Erythroblast (primary cell): ENCODE data around the gene CD33.
"Not testable (repeated sequence)": the region's sequence is repeated elsewhere in the genome, so short reads cannot be mapped to it uniquely, and the experiment has no call there.

Source experiments
- DNase-seq, 2 experiments: peaks; one replicate each; lab custom pipeline; 2025; lab: John Stamatoyannopoulos, UW
- GATA1 ChIP-seq: IDR thresholded peaks from 2 replicates; pipeline ENCODE4 v1.6.1; 2011; ENCODE audit warnings: low read depth, mild to moderate bottlenecking, control low read depth, low read length, moderate library complexity
- POLR2A ChIP-seq: IDR thresholded peaks from 2 replicates; pipeline ENCODE4 v1.6.1; 2011; ENCODE audit warnings: mild to moderate bottlenecking, low read length

Gene CD33

GRCh38 chr19:51224898-51225393 is at the start of gene CD33:
CD33 (plus strand) TSS chr19:51225080; CDS start chr19:51225119, 39 bp downstream.
- DNase-seq, result not testable (repeated sequence)

GRCh38 chr19:51179256-51179655 is 45.6 kb upstream of the CD33 start:
- TF ChIP-seq GATA1, result no peak
- no peak for TF ChIP-seq POLR2A
- DNase-seq, result no peak

- TF ChIP-seq POLR2A, result no peak
- TF ChIP-seq GATA1, result no peak
- DNase-seq, result no peak
These were observed 43.4 kb upstream of the CD33 start for GRCh38 chr19:51181377-51181912.

- TF ChIP-seq POLR2A (no peak), GATA1 (no peak)
- peak; percentile 22 to 29 for DNase-seq
These were observed 42.9 kb upstream of the CD33 start for GRCh38 chr19:51181913-51182419.

- TF ChIP-seq POLR2A (no peak), GATA1 (no peak)
- DNase-seq, result no peak
These were observed 41.3 kb upstream of the CD33 start for GRCh38 chr19:51183629-51184028.

GRCh38 chr19:51185069-51185867 is 39.6 kb upstream of the CD33 start:
- TF ChIP-seq GATA1 (no peak), POLR2A (no peak)
- DNase-seq, result no peak

- DNase-seq, result no peak
- TF ChIP-seq POLR2A (no peak), GATA1 (no peak)
These were observed 39.0 kb upstream of the CD33 start for GRCh38 chr19:51185868-51186215.

- no peak for DNase-seq
- TF ChIP-seq GATA1, result no peak
- no peak for TF ChIP-seq POLR2A
These were observed 38.6 kb upstream of the CD33 start for GRCh38 chr19:51186323-51186722.

GRCh38 chr19:51187395-51188226 is 37.3 kb upstream of the CD33 start:
- no peak for TF ChIP-seq GATA1
- no peak for TF ChIP-seq POLR2A
- DNase-seq, result no peak

GRCh38 chr19:51188227-51188559 is 36.7 kb upstream of the CD33 start:
- DNase-seq, result no peak
- TF ChIP-seq POLR2A (no peak), GATA1 (no peak)

GRCh38 chr19:51192689-51193088 is 32.2 kb upstream of the CD33 start:
- no peak for DNase-seq
- TF ChIP-seq GATA1 (no peak), POLR2A (no peak)

- TF ChIP-seq GATA1, result no peak
- TF ChIP-seq POLR2A, result no peak
- no peak for DNase-seq
These were observed 30.2 kb upstream of the CD33 start for GRCh38 chr19:51194527-51195315.

- no peak for DNase-seq
- TF ChIP-seq POLR2A, result no peak
- TF ChIP-seq GATA1, result no peak
These were observed 29.6 kb upstream of the CD33 start for GRCh38 chr19:51195316-51195586.

GRCh38 chr19:51195616-51196015 is 29.3 kb upstream of the CD33 start:
- TF ChIP-seq GATA1 (no peak), POLR2A (no peak)
- DNase-seq, result no peak
